Measurements from ENCODE around the gene RAB39A. TPM values are rescaled to one million over a fixed set of nuclear protein-coding genes. Genes with fewer than 3 reads are reported as not detected.

The RAB39A gene
- total RNA-seq, 1 donor from 2014 or later: 1.7 TPM

DNA sequence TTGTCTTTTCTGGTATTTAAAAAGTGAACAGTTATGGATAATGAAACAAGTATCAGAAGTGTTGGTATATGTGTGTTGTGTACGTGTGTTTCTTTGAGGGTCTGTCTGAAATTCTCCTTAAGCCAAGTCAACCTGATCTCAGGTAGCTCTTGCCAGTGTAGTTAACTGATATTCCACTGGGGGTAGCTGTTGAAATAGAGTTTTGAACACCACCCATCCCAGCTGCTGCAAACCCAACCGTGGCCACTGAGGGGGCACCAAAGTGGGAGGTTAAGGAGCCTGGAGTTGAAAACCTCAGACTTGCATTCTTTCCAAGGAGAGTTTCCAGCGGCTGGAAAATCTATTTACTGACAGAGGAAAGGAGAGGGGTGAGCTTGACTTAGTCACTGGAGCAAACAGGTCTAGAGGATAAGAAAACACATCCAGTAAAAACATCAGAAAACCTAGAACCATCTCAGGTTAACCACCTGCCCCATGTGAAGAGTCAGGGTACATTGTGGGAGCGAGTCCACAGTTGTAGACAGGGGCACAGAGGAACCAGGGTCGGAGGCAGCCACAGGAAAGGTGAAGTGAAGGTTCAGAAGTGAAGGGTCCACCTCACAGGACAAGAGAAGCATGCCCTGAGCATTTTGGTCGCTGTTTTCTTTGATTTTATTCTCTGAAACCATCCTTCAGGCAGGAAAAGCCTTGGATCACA is 71.7 kb downstream of the RAB39A start:
- Histone ChIP-seq H3K4me3 (no peak overlapping the region), H3K9me3 (no peaks in the 10 kb centered on the region), H3K27ac (no peak overlapping the region), H3K36me3 (no peaks in the 10 kb centered on the region), H3K4me1 (no peaks in the 10 kb centered on the region), H3K27me3 (no peaks in the 10 kb centered on the region)
- intact Hi-C loops (cut with DNase I): no loop called here
- no peak for TF ChIP-seq POLR2A (IDR thresholded peaks at IDR 0.05)
- no peak for TF ChIP-seq CTCF (IDR thresholded peaks at IDR 0.05)
- TF ChIP-seq POLR2AphosphoS5 (IDR thresholded peaks at IDR 0.05; ENCODE audit: insufficient read depth in 1 of 2, low read depth in 1 of 2): no peak
- DNase-seq (ENCODE audit: extremely low spot score in 2 of 2): no peak

DNA sequence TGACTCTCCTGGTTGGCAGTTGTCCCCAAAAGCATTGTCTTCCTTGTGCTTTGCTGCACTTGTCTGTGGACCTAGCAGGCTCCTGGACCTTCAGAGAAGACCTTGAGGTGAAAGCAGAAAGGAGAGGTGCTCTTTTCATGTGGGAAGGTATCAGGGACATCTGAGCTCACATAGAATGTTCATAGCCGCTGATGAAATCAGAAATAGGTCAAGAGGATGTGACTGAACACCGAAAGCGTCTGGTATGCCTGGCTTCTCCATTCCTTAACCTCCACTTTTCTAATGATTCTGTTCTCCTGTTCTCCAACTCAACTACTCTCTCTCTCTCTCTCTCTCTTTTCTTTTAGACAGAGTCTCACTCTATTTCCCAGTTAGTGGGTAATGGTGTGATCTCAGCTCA is 74.2 kb downstream of the RAB39A start:
- intact Hi-C loops (cut with DNase I): no loop called here
- Histone ChIP-seq H3K4me3 (no peak overlapping the region), H3K27me3 (no peaks in the 10 kb centered on the region), H3K4me1 (no peaks in the 10 kb centered on the region), H3K36me3 (no peaks in the 10 kb centered on the region), H3K27ac (no peak overlapping the region), H3K9me3 (no peaks in the 10 kb centered on the region)
- TF ChIP-seq CTCF (IDR thresholded peaks at IDR 0.05) (no peak), POLR2A (IDR thresholded peaks at IDR 0.05) (no peak), POLR2AphosphoS5 (IDR thresholded peaks at IDR 0.05; ENCODE audit: insufficient read depth in 1 of 2, low read depth in 1 of 2) (no peak)
- DNase-seq (ENCODE audit: extremely low spot score in 2 of 2): no peak

DNA sequence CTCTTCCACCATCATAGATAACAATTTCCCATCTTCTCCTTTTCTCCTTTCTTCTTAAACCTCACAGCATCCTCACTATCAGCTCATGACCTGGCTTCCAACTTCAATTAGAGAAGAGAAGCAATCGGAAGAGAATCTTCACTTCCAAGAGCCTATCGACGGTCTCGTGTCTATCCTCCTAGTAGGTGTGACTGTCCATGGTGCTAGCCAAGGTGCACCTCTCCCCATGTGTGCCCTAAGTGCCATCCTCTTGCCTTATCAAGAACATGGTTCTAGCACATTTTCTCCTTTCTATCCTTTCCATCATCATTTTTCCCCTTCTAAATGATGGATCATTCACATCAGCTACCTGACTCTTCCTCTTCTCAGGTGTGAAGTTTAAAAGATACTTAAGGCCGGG is 75.4 kb downstream of the RAB39A start:
- TF ChIP-seq CTCF (IDR thresholded peaks at IDR 0.05): no peak
- TF ChIP-seq POLR2A (IDR thresholded peaks at IDR 0.05): no peak
- no peak for TF ChIP-seq POLR2AphosphoS5 (IDR thresholded peaks at IDR 0.05; ENCODE audit: insufficient read depth in 1 of 2, low read depth in 1 of 2)
- Histone ChIP-seq H3K27ac (no peak overlapping the region), H3K4me3 (no peak overlapping the region), H3K4me1 (no peaks in the 10 kb centered on the region), H3K9me3 (no peaks in the 10 kb centered on the region), H3K36me3 (no peaks in the 10 kb centered on the region), H3K27me3 (no peaks in the 10 kb centered on the region)
- intact Hi-C loops (cut with DNase I): no loop called here
- DNase-seq (ENCODE audit: extremely low spot score in 2 of 2): no peak

- Histone ChIP-seq H3K4me1 (peaks cover 30% of the 10 kb centered on the region), H3K36me3 (no peaks in the 10 kb centered on the region), H3K9me3 (no peaks in the 10 kb centered on the region), H3K27ac (no peak overlapping the region), H3K27me3 (no peaks in the 10 kb centered on the region), H3K4me3 (no peak overlapping the region)
- intact Hi-C loops (cut with DNase I): no loop called here
- DNase-seq (ENCODE audit: extremely low spot score in 2 of 2): no peak
- TF ChIP-seq POLR2A (IDR thresholded peaks at IDR 0.05): no peak
- no peak for TF ChIP-seq POLR2AphosphoS5 (IDR thresholded peaks at IDR 0.05; ENCODE audit: insufficient read depth in 1 of 2, low read depth in 1 of 2)
- no peak for TF ChIP-seq CTCF (IDR thresholded peaks at IDR 0.05)
Observed at GRCh38 chr11:108007819-108008218, 79.6 kb downstream of the RAB39A start.

- intact Hi-C loops (cut with DNase I): no loop called here
Observed at GRCh38 chr11:108008656-108009496, 80.6 kb downstream of the RAB39A start, which contains the start of gene CUL5. TSS of gene CUL5 (plus strand) at chr11:108008898. CDS start at chr11:108009349, 451 bp downstream.

More at GRCh38 chr11:108008656-108009496, 80.6 kb downstream of the RAB39A start, which contains the start of gene CUL5:
- no peaks in the 10 kb centered on the region for H3K36me3 ChIP-seq
- no peaks in the 10 kb centered on the region for H3K27me3 ChIP-seq
- peak; percentile 70 to 87 (median 82) for TF ChIP-seq CTCF (IDR thresholded peaks at IDR 0.05)
- TF ChIP-seq POLR2AphosphoS5 (IDR thresholded peaks at IDR 0.05; ENCODE audit: insufficient read depth in 1 of 2, low read depth in 1 of 2): peak; percentile 80 to 88
- no peak for TF ChIP-seq POLR2A (IDR thresholded peaks at IDR 0.05)
- peaks cover 40% of the 10 kb centered on the region for H3K4me1 ChIP-seq
- H3K9me3 ChIP-seq: no peaks in the 10 kb centered on the region
- DNase-seq (ENCODE audit: extremely low spot score in 2 of 2): peak in 1 of 2 donors; percentile 92
- peak within 1 kb of the TSS; percentile 76 to 98 for H3K4me3 ChIP-seq
- peak within 1 kb of the TSS; percentile 99 for H3K27ac ChIP-seq
